OCI-LY3 (cell line): ENCODE results near the gene TCTN2.

ENCODE experiments used
- H2AFZ ChIP-seq: fragments of 200-600, 300-600 bp; shearing (Covaris generic); 2 replicates; pipeline ENCODE4 v1.6.0; 2014; ENCODE audit warnings: antibody characterized with exemption, low read depth, low read length
- H3K27ac ChIP-seq: fragments of 200-600, 300-600 bp; sonication (generic); 2 replicates; pipeline ENCODE4 v1.5.1; 2014; ENCODE audit warnings: mild to moderate bottlenecking, low read length, moderate library complexity, mixed read lengths
- H3K27me3 ChIP-seq: fragments of 200-600, 300-600 bp; sonication (generic); 2 replicates; pipeline ENCODE4 v1.6.1; 2014; ENCODE audit warnings: low read depth, low read length, mixed read lengths
- H3K36me3 ChIP-seq: fragments of 200-600, 300-600 bp; sonication (generic); replicated peaks from 2 replicates; pipeline ENCODE3; 2014; ENCODE audit warnings: low read depth, low read length, mixed read lengths
- H3K4me1 ChIP-seq: fragments of 300-600, 200-600 bp; sonication (generic); 2 replicates; pipeline ENCODE4 v1.6.1; 2014; ENCODE audit warnings: low read length, mixed read lengths
- H3K4me2 ChIP-seq: fragments of 200-600, 300-600 bp; sonication (generic); 2 replicates; pipeline ENCODE4 v1.6.1; 2014; ENCODE audit warnings: low read length, mixed read lengths
- H3K4me3 ChIP-seq: fragments of 300-600, 200-600 bp; sonication (generic); 2 replicates; pipeline ENCODE4 v1.5.1; 2014; ENCODE audit warnings: antibody characterized with exemption, mild to moderate bottlenecking, low read length, moderate library complexity
- H3K79me2 ChIP-seq: fragments of 300-600, 200-600 bp; shearing (Covaris generic); 2 replicates; pipeline ENCODE4 v1.6.1; 2014; ENCODE audit warnings: mild to moderate bottlenecking, low read length, mixed read lengths
- H3K9ac ChIP-seq: fragments of 300-600, 200-600 bp; shearing (Covaris generic); 2 replicates; pipeline ENCODE4 v1.6.0; 2014; ENCODE audit warnings: mild to moderate bottlenecking, low read length, moderate library complexity
- H3K9me3 ChIP-seq: fragments of 200-600, 300-600 bp; shearing (Covaris generic); 2 replicates; pipeline ENCODE4 v1.6.1; 2014; ENCODE audit warnings: low read length, mixed read lengths; ENCODE audit not compliant: insufficient read depth
- H4K20me1 ChIP-seq: fragments of 200-600, 300-600 bp; sonication (generic); 2 replicates; pipeline ENCODE4 v1.6.1; 2016; ENCODE audit warnings: low read length, mixed read lengths; ENCODE audit not compliant: insufficient read depth
- CTCF ChIP-seq: fragments of 200-600, 300-600 bp; sonication (generic); IDR thresholded peaks from 2 replicates; pipeline ENCODE4 v1.5.1; 2014; ENCODE audit warnings: antibody characterized with exemption, low read length, low read depth
- EZH2phosphoT487 ChIP-seq: fragments of 200-600 bp; shearing (Covaris generic); IDR thresholded peaks from 2 replicates; pipeline ENCODE4 v1.6.1; 2018; ENCODE audit warnings: antibody characterized with exemption, mixed run types, low read depth

Gene TCTN2

GRCh38 chr12:123726244-123726643, 55.3 kb downstream of the TCTN2 start:
- H3K4me2 ChIP-seq = no peak overlapping the region
- no peak overlapping the region for H3K4me3 ChIP-seq
- H3K27me3 ChIP-seq = no peaks in the 10 kb centered on the region
- H3K27ac ChIP-seq = no peak overlapping the region
- peaks cover 44% of the 10 kb centered on the region for H3K36me3 ChIP-seq
- no peaks in the 10 kb centered on the region for H4K20me1 ChIP-seq
- no peak for TF ChIP-seq CTCF
- TF ChIP-seq EZH2phosphoT487 = no peak
- no peaks in the 10 kb centered on the region for H3K9me3 ChIP-seq
- no peak overlapping the region for H2AFZ ChIP-seq
- peaks cover 15% of the 10 kb centered on the region for H3K4me1 ChIP-seq
- H3K9ac ChIP-seq = no peak overlapping the region
- H3K79me2 ChIP-seq = no peaks in the 10 kb centered on the region

GRCh38 chr12:123726962-123727361, 56.0 kb downstream of the TCTN2 start:
- H3K27me3 ChIP-seq = no peaks in the 10 kb centered on the region
- H3K79me2 ChIP-seq = no peaks in the 10 kb centered on the region
- H3K9me3 ChIP-seq = no peaks in the 10 kb centered on the region
- H3K27ac ChIP-seq = no peak overlapping the region
- no peak overlapping the region for H3K9ac ChIP-seq
- TF ChIP-seq CTCF (no peak), EZH2phosphoT487 (no peak)
- no peak overlapping the region for H3K4me3 ChIP-seq
- H2AFZ ChIP-seq = no peak overlapping the region
- H3K4me1 ChIP-seq = peaks cover 15% of the 10 kb centered on the region
- peaks cover 48% of the 10 kb centered on the region for H3K36me3 ChIP-seq
- no peak overlapping the region for H3K4me2 ChIP-seq
- H4K20me1 ChIP-seq = no peaks in the 10 kb centered on the region

- Histone ChIP-seq H2AFZ (no peak overlapping the region), H3K27ac (no peak overlapping the region), H3K9me3 (no peaks in the 10 kb centered on the region), H3K9ac (no peak overlapping the region), H3K36me3 (peaks cover 41% of the 10 kb centered on the region), H3K79me2 (no peaks in the 10 kb centered on the region), H3K27me3 (no peaks in the 10 kb centered on the region), H3K4me3 (no peak overlapping the region), H4K20me1 (no peaks in the 10 kb centered on the region), H3K4me1 (peaks cover 12% of the 10 kb centered on the region), H3K4me2 (no peak overlapping the region)
- TF ChIP-seq CTCF (no peak), EZH2phosphoT487 (no peak)
Observed at GRCh38 chr12:123727878-123728277, 57.0 kb downstream of the TCTN2 start.

GRCh38 chr12:123731596-123731995, 60.7 kb downstream of the TCTN2 start:
- no peaks in the 10 kb centered on the region for H3K79me2 ChIP-seq
- TF ChIP-seq EZH2phosphoT487 (no peak), CTCF (no peak)
- H2AFZ ChIP-seq = no peak overlapping the region
- H3K9me3 ChIP-seq = no peaks in the 10 kb centered on the region
- H3K4me1 ChIP-seq = peaks cover 2% of the 10 kb centered on the region
- no peak overlapping the region for H3K4me3 ChIP-seq
- H3K27ac ChIP-seq = no peak overlapping the region
- H3K4me2 ChIP-seq = no peak overlapping the region
- no peaks in the 10 kb centered on the region for H3K27me3 ChIP-seq
- no peaks in the 10 kb centered on the region for H4K20me1 ChIP-seq
- no peak overlapping the region for H3K9ac ChIP-seq
- H3K36me3 ChIP-seq = peaks cover 49% of the 10 kb centered on the region
